BJ (cell line): ENCODE data around the gene GIT2. TPM values are rescaled to one million over a fixed set of nuclear protein-coding genes. Genes with fewer than 3 reads are reported as not detected.

Experiments used
- CTCF ChIA-PET: fragments of 350-600 bp; formaldehyde crosslinking; extraction: SDS; loops from one replicate; lab custom pipeline; 2021; ENCODE audit warnings: antibody characterized with exemption, inconsistent platforms; lab: Yijun Ruan, JAX
- POLR2A ChIA-PET: fragments of 300-600 bp; sonication (Branson Sonifier 250); formaldehyde crosslinking; extraction: SDS; loops from one replicate; lab custom pipeline; 2021; ENCODE audit warnings: antibody characterized with exemption; lab: Charles Lee
- DNase-seq: peaks from one replicate; pipeline ENCODE4 v3.0.0-alpha.2; 2011; ENCODE audit warnings: low read depth
- H3K27me3 ChIP-seq: 2 replicates; pipeline ENCODE4 v1.6.0; 2011; ENCODE audit warnings: low read length; ENCODE audit not compliant: control insufficient read depth, insufficient read depth
- H3K36me3 ChIP-seq: 2 replicates; pipeline ENCODE4 v1.5.1; 2011; ENCODE audit warnings: low read length; ENCODE audit not compliant: control insufficient read depth, insufficient read depth
- H3K4me3 ChIP-seq: 2 replicates; pipeline ENCODE4 v1.5.1; 2011; ENCODE audit warnings: low read depth, mild to moderate bottlenecking, control low read depth, low read length
- polyA plus RNA-seq: library from polyadenylated mRNA; depleted of rRNA; stranded (reverse); fragments of >200 nt; gene quantifications from 2 replicates; pipeline ENCODE4 v1.2.3, GENCODE V29; 2011
- TF ChIP-seq, protein P1 (sequence below): IDR thresholded peaks from 2 replicates; pipeline ENCODE4 v1.5.1; 2011; ENCODE audit warnings: low read depth, mild to moderate bottlenecking, control low read depth, inconsistent platforms, low read length, moderate library complexity; ENCODE audit not compliant: insufficient read depth

GIT2 gene
- polyA plus RNA-seq, 1 experiment = 49.0 TPM

DNA sequence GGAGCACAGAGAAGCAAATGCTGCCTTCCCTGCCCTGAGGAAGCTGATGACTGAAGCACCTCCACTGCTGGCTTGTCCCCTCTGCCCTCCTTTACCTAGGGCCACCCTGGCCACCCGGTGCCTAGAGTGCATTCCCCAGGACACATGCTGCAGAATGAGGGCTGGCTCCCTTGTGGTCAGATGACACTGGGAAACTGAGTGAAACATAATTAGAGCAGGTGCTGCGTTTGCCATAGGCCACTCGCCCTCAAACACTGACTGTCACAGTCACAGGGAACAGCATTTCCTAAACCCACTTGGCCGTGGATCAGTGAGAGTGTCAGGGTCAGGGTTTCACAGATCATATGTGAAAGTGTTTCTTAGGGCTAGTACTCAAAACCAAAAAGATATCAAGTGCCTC lies 80.1 kb downstream of the GIT2 start:
- TF ChIP-seq, protein P1, sequence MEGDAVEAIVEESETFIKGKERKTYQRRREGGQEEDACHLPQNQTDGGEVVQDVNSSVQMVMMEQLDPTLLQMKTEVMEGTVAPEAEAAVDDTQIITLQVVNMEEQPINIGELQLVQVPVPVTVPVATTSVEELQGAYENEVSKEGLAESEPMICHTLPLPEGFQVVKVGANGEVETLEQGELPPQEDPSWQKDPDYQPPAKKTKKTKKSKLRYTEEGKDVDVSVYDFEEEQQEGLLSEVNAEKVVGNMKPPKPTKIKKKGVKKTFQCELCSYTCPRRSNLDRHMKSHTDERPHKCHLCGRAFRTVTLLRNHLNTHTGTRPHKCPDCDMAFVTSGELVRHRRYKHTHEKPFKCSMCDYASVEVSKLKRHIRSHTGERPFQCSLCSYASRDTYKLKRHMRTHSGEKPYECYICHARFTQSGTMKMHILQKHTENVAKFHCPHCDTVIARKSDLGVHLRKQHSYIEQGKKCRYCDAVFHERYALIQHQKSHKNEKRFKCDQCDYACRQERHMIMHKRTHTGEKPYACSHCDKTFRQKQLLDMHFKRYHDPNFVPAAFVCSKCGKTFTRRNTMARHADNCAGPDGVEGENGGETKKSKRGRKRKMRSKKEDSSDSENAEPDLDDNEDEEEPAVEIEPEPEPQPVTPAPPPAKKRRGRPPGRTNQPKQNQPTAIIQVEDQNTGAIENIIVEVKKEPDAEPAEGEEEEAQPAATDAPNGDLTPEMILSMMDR = no peak
- Histone ChIP-seq H3K27me3 (no peaks in the 10 kb centered on the region), H3K4me3 (no peak overlapping the region), H3K36me3 (peaks cover 16% of the 10 kb centered on the region)
- CTCF ChIA-PET = interaction anchor here (1.0 to 1.8 kb wide), 2 partner anchors 10 to 17 kb away, joined by 3 to 6 read pairs; no protein-coding TSS in a partner anchor
- DNase-seq = no peak
- POLR2A ChIA-PET = no interaction called here

DNA sequence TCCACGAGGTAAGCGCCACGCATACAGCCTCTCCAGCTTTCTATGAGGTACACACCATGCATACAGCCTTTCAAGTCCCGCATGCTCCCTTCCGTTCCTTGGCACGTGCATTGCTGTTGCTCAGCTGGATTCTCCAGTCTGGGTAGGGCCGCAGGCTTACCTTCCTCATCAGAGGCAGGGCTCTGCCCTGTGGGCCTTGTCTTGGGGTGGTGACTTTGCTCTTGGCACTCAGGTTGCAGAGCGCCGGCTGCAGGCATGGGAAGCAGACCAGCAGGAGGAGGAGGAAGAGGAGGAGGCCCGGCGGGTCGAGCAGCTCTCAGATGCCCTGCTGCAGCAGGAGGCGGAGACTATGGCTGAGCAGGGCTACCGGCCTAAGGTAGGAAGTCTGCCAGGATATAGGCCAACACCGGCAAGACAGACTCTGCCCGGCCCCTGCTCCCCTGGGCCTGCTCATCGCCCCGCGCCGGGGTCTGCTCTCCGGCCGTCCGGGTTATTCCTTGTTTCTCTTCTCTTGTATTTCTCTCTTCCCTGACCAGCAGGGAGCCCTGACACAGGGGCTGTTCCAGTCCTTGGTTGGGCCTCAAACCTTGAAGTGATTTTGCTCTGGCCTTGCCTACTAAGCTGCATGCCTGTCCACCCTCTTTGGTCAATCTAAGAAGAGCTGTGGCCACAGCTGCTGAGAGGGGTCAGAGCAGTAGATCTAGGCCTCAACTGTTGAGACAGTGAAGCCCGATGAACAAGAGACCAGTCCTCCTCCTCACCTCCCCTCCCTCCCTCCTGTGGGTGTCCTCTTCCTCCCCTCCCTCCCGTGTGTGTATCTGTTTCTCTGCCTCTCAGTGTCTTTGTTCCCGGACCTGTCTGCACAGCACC lies 80.8 kb downstream of the GIT2 start:
- peaks cover 19% of the 10 kb centered on the region for H3K36me3 ChIP-seq
- ChIA-PET CTCF (interaction anchor here (0.7 to 2.2 kb wide), 5 partner anchors 11 to 110 kb away, joined by 3 to 7 read pairs (median 5); no protein-coding TSS in a partner anchor), POLR2A (no interaction called here)
- no peak for DNase-seq
- TF ChIP-seq, protein P1 = no peak
- H3K27me3 ChIP-seq = no peaks in the 10 kb centered on the region
- H3K4me3 ChIP-seq = no peak overlapping the region

DNA sequence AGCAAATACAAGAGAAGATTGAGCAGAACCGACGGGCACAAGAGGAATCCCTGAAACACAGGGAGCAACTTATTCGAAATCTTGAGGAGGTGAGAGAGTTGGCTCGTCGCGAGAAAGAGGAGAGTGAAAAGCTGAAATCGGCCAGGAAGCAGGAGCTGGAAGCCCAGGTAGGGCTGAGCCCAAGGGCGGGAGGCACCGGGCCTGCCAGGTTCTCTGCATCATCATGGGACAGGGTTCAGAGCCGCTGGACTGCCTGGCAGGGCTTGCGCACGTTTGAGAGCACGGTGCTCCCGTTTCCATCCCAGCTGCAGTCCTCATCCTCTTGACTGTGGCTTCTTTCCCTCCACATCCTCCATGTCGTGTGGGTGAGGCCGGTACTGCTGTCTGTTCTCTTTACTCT lies 81.7 kb downstream of the GIT2 start:
- H3K36me3 ChIP-seq = peaks cover 19% of the 10 kb centered on the region
- CTCF ChIA-PET = interaction anchor here (0.7 to 2.2 kb wide), 5 partner anchors 10 to 110 kb away, joined by 3 to 7 read pairs (median 5); no protein-coding TSS in a partner anchor
- TF ChIP-seq, protein P1 = no peak

DNA sequence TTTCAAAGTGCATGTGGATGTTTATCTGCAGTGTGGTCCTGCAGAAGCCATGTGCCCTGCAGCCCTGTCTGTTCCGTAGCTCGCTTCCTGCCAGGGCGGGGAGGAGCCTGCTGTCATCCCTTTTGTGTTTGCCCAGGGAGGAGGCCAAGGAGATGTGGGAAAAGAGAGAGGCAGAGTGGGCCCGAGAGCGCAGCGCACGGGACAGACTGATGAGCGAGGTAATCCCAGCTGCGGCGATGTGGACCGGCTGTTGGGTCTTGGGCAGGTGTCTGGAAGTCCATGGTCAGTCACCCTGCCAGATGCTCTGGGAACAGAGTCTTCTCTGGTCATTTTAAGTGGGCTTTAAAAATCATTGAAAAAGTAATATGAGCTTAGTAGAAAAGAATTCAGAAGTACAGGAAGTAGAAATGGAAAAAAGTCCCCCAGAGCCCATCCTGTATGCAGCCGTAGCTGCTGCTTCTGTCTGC lies 83.3 kb downstream of the GIT2 start:
- CTCF ChIA-PET = interaction anchor here (0.5 to 2.2 kb wide), 4 partner anchors 36 to 600 kb away, joined by 3 to 7 read pairs (median 4); no protein-coding TSS in a partner anchor
- TF ChIP-seq, protein P1 = no peak
- peaks cover 21% of the 10 kb centered on the region for H3K36me3 ChIP-seq
- no peaks in the 10 kb centered on the region for H3K27me3 ChIP-seq
- POLR2A ChIA-PET = interaction anchor here (0.5 kb wide), 1 partner anchor 18 kb away, joined by 3 read pairs; no protein-coding TSS in a partner anchor
- no peak overlapping the region for H3K4me3 ChIP-seq
- no peak for DNase-seq

More for the DNA sequence above, 81.7 kb downstream of the GIT2 start:
- H3K27me3 ChIP-seq = no peaks in the 10 kb centered on the region
- H3K4me3 ChIP-seq = no peak overlapping the region
- no peak for DNase-seq
- POLR2A ChIA-PET = no interaction called here

DNA sequence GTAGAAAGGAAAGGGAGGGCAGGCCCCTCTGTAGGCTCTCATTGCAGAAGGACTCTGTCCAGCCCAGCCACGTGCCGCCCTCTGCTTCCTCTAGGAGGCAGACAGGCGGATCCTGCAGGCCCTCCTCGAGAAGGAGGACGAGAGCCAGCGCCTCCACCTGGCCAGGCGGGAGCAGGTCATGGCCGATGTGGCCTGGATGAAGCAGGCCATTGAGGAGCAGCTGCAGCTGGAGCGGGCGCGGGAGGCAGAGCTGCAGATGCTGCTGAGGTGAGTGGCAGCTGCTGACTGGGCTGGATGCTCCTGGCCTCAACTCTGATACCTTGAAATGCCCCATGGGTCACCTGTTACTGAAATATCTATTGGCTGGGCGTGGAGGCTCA lies 85.2 kb downstream of the GIT2 start:
- TF ChIP-seq, protein P1 = peak; percentile 30; the same call in 1 of the 2 replicates
- no peak overlapping the region for H3K4me3 ChIP-seq
- no peak for DNase-seq
- no peaks in the 10 kb centered on the region for H3K27me3 ChIP-seq
- CTCF ChIA-PET = interaction anchor here (0.9 kb wide), 1 partner anchor 20 kb away, joined by 4 read pairs; no protein-coding TSS in a partner anchor
- POLR2A ChIA-PET = interaction anchor here (0.6 kb wide), 1 partner anchor 33 kb away, joined by 3 read pairs; no protein-coding TSS in a partner anchor
- peaks cover 26% of the 10 kb centered on the region for H3K36me3 ChIP-seq
